ENCODE results near the gene TRMU. TPM values are rescaled to one million over a fixed set of nuclear protein-coding genes. Genes with fewer than 3 reads are reported as not detected.

TRMU gene
- total and polyA plus RNA-seq, 4 donors, result 24.1 to 42.3 (median 34.0) TPM

- H3K27me3 ChIP-seq (ENCODE audit: control insufficient read depth in 3 of 3, insufficient read depth in 3 of 3, low read length in 2 of 3), result no peaks in the 10 kb centered on the region
- ATAC-seq (ENCODE audit: insufficient read depth, low FRiP score) (no peak), DNase-seq (no peak)
- no peaks in the 10 kb centered on the region for H3K9me3 ChIP-seq (ENCODE audit: control insufficient read depth in 4 of 4, insufficient read depth in 3 of 4, low read length in 3 of 4)
- TF ChIP-seq CTCF (IDR thresholded peaks at IDR 0.05; ENCODE audit: control extremely low read depth, extremely low read depth), result no peak
- H3K27ac ChIP-seq (ENCODE audit: low read depth in 1 of 2, low read length in 1 of 2), result no peak overlapping the region
- WGBS, 2 donors, result 98 to 99% methylated on average over 11 of the region's 11 CpGs
- peaks cover 0 to 18% (median 8%) of the 10 kb centered on the region in 4 donors for H3K36me3 ChIP-seq (ENCODE audit: control insufficient read depth in 4 of 4, insufficient read depth in 4 of 4, low read length in 4 of 4)
- no peaks in the 10 kb centered on the region for H3K4me1 ChIP-seq (ENCODE audit: control insufficient read depth in 5 of 5, insufficient read depth in 5 of 5, low read length in 5 of 5)
- H3K9ac ChIP-seq (ENCODE audit: insufficient read depth in 1 of 2, low read length in 2 of 2), result no peak overlapping the region
- no peak overlapping the region for H3K4me3 ChIP-seq
These were observed 6.7 kb upstream of the TRMU start for GRCh38 chr22:46328797-46329196.

GRCh38 chr22:46329616-46330015, 5.9 kb upstream of the TRMU start:
- Histone ChIP-seq H3K9ac (ENCODE audit: insufficient read depth in 1 of 2, low read length in 2 of 2) (no peak overlapping the region), H3K4me1 (ENCODE audit: control insufficient read depth in 5 of 5, insufficient read depth in 5 of 5, low read length in 5 of 5) (no peaks in the 10 kb centered on the region), H3K36me3 (ENCODE audit: control insufficient read depth in 4 of 4, insufficient read depth in 4 of 4, low read length in 4 of 4) (peaks cover 0 to 18% (median 7%) of the 10 kb centered on the region in 4 donors), H3K27ac (ENCODE audit: low read depth in 1 of 2, low read length in 1 of 2) (no peak overlapping the region), H3K4me3 (no peak overlapping the region), H3K27me3 (ENCODE audit: control insufficient read depth in 3 of 3, insufficient read depth in 3 of 3, low read length in 2 of 3) (no peaks in the 10 kb centered on the region), H3K9me3 (ENCODE audit: control insufficient read depth in 4 of 4, insufficient read depth in 3 of 4, low read length in 3 of 4) (no peaks in the 10 kb centered on the region)
- ATAC-seq (ENCODE audit: insufficient read depth, low FRiP score), result no peak
- no peak for DNase-seq
- no peak for TF ChIP-seq CTCF (IDR thresholded peaks at IDR 0.05; ENCODE audit: control extremely low read depth, extremely low read depth)
- WGBS, 2 donors, result 94 to 96% methylated on average over 8 of the region's 8 CpGs

- Histone ChIP-seq H3K36me3 (ENCODE audit: control insufficient read depth in 4 of 4, insufficient read depth in 4 of 4, low read length in 4 of 4) (peaks cover 0 to 18% (median 7%) of the 10 kb centered on the region in 4 donors), H3K27ac (ENCODE audit: low read depth in 1 of 2, low read length in 1 of 2) (no peak overlapping the region), H3K4me1 (ENCODE audit: control insufficient read depth in 5 of 5, insufficient read depth in 5 of 5, low read length in 5 of 5) (no peaks in the 10 kb centered on the region), H3K27me3 (ENCODE audit: control insufficient read depth in 3 of 3, insufficient read depth in 3 of 3, low read length in 2 of 3) (no peaks in the 10 kb centered on the region), H3K9me3 (ENCODE audit: control insufficient read depth in 4 of 4, insufficient read depth in 3 of 4, low read length in 3 of 4) (no peaks in the 10 kb centered on the region), H3K4me3 (no peak overlapping the region), H3K9ac (ENCODE audit: insufficient read depth in 1 of 2, low read length in 2 of 2) (no peak overlapping the region)
- DNase-seq (no peak), ATAC-seq (ENCODE audit: insufficient read depth, low FRiP score) (no peak)
- 95 to 98% methylated on average over 4 of the region's 4 CpGs for WGBS, 2 donors
- no peak for TF ChIP-seq CTCF (IDR thresholded peaks at IDR 0.05; ENCODE audit: control extremely low read depth, extremely low read depth)
These were observed 5.1 kb upstream of the TRMU start for GRCh38 chr22:46330426-46330825.

GRCh38 chr22:46331496-46331895, 4.0 kb upstream of the TRMU start:
- Histone ChIP-seq H3K36me3 (ENCODE audit: control insufficient read depth in 4 of 4, insufficient read depth in 4 of 4, low read length in 4 of 4) (peaks cover 0 to 18% (median 3%) of the 10 kb centered on the region in 4 donors), H3K27me3 (ENCODE audit: control insufficient read depth in 3 of 3, insufficient read depth in 3 of 3, low read length in 2 of 3) (no peaks in the 10 kb centered on the region), H3K4me3 (no peak overlapping the region), H3K9ac (ENCODE audit: insufficient read depth in 1 of 2, low read length in 2 of 2) (no peak overlapping the region), H3K4me1 (ENCODE audit: control insufficient read depth in 5 of 5, insufficient read depth in 5 of 5, low read length in 5 of 5) (peaks cover 0 to 3% (median 1%) of the 10 kb centered on the region in 5 donors), H3K9me3 (ENCODE audit: control insufficient read depth in 4 of 4, insufficient read depth in 3 of 4, low read length in 3 of 4) (no peaks in the 10 kb centered on the region), H3K27ac (ENCODE audit: low read depth in 1 of 2, low read length in 1 of 2) (no peak overlapping the region)
- ATAC-seq (ENCODE audit: insufficient read depth, low FRiP score) (no peak), DNase-seq (no peak)
- 95 to 96% methylated on average over 23 of the region's 23 CpGs for WGBS, 2 donors
- TF ChIP-seq CTCF (IDR thresholded peaks at IDR 0.05; ENCODE audit: control extremely low read depth, extremely low read depth), result no peak

Data from lung (tissue), 12 donors.